SK-N-MC (cell line): ENCODE measurements around the gene DPP10.

ENCODE experiments used
- EZH2 ChIP-seq: fragments of 200-600 bp; sonication (generic); IDR thresholded peaks from one replicate; pipeline ENCODE4 v1.6.1; 2017; ENCODE audit warnings: antibody characterized with exemption
- FOXP2 ChIP-seq: optimal IDR thresholded peaks from 2 replicates; pipeline ENCODE3; 2011; ENCODE audit warnings: mild to moderate bottlenecking, moderate library complexity; ENCODE audit not compliant: insufficient read depth; ENCODE audit errors: extremely low read length, control extremely low read depth
- POLR2AphosphoS5 ChIP-seq: IDR thresholded peaks from 2 replicates; pipeline ENCODE4 v1.6.1; 2012; ENCODE audit warnings: mild to moderate bottlenecking, low read depth, low read length, borderline replicate concordance

GRCh38 chr2:114548151-114548550, 105.7 kb downstream of the DPP10 start:
- TF ChIP-seq POLR2AphosphoS5 (no peak), EZH2 (no peak), FOXP2 (no peak)
